ENCODE data around the gene ADCY5.

ADCY5 gene

DNA sequence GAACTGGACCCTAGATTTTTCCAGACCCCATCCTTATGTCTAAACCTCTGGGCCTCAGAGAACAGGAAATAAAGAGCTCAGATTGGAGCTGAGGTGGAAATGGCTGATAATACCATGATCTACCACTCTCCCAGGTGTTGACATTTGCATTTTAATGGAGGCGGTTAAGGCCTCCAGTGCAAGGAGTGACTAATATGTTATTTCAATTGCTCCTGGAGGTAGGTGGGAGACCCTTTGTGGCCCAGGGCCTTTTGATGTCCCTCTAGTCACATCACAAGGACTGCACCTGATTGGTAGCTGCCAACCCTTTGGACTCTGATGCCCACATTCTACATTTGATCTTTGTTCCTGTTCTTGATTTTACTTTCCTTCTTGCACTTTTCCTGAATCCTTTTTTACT is 9.0 kb upstream of the ADCY5 start:
- no peak for DNase-seq

DNA sequence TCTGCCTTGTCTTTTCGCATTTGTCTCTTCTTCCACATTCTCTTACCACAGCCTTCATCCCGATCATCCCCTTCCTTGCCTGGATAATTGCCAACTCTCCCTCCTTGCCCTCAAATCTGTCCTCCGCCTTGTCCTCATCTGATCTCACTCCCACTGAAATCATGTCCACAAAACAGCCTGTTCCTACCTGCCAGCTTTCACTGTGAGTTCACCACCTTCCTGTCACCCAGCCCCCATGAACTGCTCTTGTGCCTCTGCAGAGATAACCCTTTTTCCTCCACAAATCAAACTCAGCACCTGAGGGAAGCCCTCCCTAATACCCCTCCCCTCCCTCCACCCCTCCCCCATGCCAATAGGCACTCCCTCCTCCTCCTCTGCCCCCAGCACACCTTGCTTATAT is 4.8 kb upstream of the ADCY5 start:
- no peak for DNase-seq

DNA sequence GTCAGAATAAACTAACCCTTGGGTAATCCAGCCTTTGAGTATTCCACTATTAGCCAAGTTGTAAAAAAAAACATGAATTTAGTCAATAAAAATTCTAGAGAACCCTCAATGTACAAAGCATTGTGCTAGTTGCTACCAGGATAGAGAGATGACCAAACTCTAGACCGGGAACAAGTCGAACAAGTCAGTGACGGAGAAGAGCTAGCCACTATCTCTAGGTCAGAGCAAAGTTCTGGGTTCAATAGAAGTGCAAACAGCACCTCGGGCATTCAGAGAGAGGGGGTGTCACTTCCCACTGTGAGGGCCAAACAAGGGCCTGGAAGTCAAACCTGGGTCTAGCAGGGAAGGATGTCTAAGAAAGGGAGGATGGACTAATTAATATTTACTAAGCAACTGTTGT is 2.3 kb upstream of the ADCY5 start:
- no peak for DNase-seq

DNA sequence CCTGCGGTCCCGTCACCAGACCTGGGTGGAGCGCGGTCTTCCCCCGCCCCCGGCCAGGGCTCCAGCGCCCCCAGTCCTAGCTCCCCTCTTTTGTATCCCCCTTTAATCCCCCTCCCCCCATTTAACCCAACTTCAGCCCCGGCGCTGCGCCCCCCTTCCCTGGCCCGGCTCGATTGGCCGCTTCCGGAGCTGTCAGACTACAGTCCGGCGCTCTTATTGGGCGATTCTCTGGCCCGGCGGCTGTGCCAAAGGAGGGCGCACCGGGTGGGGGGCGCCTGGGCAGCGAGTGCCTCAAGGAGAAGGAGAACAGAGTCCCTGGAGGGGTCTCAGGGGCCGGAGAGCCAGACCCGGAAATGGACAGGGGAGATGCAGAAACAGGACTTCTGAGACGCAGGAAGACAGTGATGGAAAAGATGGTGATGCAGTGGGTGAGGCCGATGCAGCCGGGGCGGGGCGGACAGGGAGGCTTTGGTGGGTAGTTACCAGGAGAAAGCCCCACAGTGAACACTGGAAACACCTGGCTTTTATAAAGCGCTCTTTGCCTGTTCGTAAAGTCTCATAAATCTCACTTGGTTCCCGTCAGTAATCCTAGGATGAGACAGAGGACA is 1.2 kb upstream of the ADCY5 start:
- DNase-seq = no peak

DNA sequence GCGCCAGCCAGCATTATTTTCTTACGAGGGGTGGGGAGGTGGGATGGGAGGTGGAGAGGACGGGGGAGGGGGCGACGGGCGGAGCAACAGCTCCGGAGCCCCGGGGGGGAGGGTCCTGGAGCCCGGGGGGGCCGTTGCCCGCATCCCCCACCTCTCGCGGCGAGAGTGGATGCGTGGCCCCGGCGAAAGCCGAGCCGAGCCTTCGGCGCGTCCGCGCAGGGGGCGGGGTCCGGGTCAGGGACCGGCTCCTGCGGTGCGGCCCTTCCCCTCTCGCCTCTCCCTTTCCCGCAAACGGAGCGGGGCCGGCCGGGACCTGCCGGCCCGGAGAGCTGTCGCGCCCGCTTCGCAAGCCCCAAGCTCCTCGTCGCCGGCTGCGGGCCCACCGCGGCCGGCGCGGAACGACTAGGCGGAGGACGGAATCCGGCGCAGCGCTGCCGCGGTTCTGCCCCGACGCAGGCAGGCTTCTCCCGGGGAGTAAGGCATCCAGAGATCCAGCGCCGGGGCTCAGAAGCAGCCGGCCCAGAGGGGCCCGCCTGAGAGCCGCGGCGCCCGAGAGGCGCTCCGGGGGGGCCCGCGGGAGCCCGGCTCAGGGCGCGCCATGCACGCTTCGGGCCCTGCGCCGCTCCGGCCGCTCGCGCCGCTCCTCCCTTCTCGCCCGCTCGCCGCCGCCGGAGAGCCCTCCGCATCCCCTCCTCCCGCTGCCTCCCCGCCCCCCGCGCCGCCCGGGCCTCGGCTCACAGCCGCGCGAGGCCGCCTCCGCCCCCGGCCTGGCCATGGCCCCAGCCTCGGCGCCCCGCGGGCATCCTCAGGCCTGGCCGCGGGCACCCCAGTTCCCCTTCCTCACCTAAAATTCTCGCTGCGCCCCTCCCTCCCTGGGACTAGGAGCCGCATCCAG is 459 bp upstream of the ADCY5 start:
- no peak for DNase-seq

DNA sequence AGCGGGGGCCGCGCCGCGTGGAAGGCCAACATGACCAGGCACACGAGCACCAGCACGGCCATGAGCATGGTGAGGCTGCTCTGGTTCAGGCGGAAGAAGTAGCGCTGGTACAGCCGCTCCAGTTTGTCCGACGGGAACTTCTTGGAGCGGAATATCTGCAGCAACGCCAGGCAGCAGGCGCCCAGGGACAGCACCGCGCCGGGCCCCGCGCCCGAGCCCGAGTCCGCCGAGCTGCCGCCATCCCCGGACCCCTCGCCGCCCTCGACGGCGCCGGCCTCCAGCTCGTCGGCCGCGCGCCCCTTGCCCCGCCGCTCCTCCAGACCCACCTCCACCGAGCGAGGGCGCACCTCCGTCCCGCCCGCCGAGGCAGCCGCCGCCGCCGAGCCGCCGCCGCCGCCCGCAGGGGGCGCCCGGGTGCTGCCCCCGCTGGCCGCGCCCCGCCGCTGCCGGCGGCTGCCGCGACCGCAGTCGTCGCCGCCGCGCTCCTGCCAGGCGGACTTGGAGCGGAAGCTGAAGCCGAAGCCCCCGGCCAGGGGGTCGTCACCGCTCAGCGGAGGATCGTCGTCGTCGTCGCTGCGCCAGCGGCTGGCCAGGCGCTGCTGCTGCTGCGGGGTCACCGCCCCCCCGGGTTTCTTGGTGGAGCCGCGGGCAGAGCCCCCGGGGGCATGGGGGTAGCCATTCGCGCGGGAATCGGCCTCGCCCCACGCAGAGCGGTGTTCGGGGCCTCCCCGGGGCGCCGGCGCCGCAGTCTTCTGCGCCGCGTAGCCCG is 957 bp downstream of the ADCY5 start:
- no peak for DNase-seq

DNA sequence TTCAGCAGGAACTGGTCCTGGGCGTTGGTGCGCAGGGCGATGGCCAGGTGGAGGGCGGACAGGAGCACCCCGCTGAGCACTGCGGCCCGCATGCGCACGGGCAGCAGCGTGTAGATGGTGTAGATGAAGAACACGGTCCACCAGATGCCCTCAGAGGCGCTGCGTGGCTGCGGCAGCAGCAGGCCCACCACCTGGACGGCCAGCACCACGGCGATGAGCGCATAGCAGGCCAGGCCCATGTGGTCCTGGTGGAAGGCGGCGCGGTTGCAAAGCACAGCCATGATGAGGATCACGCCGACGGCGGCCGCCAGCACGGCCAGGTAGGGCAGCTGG is 1.5 kb downstream of the ADCY5 start:
- no peak for DNase-seq

DNA sequence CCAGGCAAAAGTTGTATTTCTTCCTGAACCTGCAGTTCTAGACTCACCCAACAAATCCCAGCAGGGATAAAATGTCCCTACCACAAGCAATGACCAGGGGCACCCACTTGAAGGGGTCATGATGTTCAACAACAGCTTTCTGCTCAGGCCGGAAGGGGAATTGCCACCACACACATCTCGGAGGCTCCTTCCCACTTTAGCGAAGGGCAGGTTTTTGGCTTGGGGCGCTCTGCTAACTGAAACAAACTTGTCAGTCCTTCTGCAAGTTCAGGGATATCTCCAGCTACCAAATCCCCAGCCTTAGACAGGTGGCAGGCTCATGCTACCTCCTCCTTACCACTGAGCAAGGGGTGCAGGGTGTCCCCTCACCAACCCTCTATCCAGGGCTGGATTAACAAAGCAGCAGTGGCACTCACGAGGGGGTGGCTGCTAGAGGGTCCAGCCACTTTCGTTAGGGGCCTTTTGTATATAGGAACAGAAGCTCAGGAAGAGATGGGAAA is 2.2 kb downstream of the ADCY5 start:
- DNase-seq = no peak

DNA sequence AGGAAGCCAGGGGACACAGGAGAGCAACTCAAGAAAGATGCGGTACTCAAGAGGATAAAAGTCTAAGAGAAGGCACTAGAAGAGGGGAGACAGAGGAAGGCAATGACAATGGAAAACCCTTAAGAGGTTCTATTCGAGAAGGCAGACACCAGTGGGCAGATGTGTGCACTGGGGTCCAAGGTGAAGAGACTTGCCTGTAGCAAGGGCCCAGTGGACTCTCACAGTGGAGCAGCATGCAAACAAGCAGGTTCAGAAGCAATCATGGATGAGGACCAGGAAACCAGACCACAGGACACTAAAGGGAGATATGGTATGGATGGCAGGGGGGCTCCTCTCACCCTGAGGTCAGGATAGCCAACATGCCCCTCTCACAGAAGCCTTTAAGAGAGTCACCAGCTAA is 2.7 kb downstream of the ADCY5 start:
- DNase-seq = no peak

DNA sequence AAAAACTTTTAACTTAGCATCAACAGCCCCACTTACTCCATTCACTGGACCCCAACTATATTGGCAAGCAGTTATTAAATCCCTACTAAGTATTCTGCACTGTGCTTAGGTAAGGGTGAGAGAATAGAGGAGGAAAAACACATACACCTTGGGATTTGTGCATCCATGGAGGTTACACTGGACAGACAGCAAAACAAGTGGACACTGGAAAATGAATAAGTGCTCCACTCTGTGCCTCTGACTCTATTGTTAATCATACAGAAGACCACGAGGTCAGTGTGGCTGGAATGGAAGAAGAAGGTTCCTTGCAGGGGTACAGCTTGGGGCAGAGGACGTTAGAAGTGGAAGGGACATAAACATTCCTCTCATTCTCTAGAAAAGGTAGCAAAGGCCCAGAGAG is 3.2 kb downstream of the ADCY5 start:
- DNase-seq = no peak

DNA sequence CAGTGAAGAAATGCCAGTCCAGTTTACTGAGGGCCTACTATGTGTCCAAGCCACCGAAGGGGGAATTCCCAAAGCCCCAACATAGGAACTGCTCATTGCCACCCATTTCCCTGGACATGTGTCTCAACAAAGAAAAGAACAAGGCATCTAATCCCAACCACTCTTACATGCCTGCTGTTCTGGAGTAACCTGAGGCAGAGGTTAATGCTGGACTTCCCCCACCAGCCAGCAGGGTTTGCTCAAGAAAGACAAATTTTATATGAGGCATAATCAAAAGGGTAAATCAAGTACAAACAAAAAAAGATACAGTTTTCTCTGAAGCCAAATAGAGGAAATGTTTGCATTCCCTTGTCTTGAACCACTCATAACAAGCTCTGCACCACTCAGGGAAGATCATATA is 4.1 kb downstream of the ADCY5 start:
- no peak for DNase-seq

DNA sequence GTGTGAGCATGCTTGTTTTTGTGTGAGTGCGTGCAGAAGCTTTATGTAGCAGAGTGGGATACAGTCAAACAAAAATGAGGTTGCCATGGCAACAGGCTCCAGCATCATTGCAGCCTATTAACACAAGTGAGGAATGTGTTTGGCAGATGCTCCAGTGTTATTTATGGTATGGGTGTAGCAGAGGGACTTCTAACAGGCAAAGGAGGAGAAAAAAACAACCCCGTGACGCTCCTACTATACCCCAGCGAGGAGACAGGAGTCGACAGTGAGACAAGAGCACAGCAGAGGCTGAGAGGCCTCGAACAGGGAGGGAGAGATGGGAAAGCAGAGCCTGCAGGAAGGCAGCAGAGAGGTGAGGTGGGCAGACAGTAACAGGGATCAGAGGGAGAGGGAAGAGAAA is 4.9 kb downstream of the ADCY5 start:
- DNase-seq = no peak

DNA sequence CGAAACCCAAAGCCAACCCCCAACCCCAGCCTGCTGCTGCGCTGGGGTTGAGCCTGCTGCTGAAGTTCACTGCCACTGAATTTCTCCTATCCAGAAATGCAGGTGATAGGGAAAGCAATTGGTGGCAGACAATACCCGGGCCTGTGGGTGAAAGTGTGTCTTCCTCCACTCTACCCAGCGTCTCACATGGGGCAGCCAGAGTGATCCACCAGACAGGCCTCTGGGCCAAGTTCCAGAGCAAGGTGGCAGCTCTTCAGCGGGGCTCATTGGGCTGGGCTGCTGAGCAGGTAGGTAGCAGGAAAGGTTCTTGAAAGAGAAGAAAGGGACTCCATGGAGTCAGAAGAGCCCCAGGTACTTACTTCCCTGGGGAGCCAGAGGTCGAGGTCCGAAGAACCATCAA is 6.0 kb downstream of the ADCY5 start:
- DNase-seq = no peak

DNA sequence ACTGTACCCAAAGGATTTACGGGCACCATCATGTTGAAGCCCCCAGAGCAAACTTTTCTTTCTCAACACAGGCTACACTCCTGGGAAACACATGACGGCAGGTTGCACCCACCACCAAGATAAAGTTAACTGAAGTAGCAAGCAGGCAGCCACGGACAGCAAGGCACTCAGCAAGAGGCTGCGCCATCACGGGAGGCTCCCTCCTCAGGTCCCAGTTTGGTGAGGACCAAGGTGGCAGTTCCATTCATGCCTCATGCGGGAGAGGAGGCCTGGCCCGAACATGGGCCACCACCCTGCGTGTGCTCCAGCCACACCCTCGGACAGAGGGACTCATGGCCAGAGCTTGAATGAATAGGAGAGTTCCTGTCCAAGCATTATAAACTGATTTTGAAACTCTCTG is 6.8 kb downstream of the ADCY5 start:
- no peak for DNase-seq

DNA sequence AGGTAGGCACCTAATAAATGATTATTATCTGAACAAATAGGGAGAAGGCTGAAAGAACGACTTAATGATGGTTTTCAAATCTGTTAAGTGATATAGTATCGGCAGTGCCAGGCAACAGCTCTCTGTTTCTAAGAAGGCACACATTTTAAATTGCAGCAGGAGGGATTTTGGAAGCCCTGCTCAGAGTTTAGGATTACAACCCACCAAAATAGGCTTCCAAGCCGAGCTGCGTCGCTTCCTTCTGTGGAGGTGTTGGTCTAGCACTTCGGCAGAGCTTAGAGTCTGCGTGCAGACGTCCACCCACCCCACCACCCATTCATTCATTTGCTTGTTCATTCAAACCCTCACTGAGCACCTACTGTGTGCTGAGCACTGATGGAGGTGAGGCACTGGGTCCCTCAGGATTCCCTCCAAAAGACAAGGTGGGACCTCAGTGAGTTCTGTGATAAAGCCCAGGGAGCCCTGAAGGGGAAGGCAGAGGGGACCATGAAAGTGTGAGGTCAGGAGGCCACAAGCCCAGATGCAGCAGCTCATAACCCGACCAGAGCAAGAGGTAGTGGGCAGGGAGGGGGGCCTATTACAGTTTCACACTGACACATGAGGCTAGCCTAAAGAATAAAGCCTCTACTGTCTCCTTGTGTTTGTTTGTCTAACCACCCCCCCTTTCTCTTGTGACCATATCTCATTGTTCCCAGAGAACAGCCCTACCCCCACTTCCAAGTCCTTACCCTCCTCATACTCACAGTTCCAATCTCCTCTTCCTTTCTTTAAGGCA is 8.9 kb downstream of the ADCY5 start:
- DNase-seq = no peak

DNA sequence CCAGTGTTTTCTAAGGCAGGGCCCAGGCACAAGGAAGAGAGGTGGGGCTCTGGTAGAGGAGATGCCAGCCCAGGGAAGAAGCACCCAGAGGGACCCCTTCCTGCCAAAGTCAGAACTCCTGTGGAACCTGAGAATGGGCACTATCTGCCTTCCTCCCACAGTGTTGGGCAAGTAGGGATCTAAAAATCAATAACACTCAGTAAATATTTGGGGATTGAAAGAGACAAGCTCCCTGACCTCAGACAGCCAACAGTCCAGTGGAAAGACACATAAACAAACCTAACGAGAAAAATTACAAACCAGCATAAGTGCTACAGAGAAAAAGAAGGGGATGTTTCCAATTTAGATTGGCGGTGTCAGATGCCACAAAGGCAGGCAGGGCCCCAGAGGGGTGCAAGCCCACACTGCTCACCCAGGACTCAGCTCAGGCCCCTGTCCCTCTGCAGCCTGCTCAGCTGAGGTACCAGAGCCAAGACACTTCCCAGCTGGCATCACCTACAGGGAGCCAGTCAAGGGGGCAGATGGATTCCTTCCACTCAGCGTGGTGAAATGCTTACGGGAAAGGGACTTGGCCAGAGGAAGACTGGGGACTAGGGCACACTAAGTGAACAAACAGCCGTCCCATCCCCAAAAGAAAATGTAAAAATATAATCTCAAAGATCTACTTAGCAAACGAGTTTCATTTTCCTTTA is 15.9 kb downstream of the ADCY5 start:
- no peak for DNase-seq

DNA sequence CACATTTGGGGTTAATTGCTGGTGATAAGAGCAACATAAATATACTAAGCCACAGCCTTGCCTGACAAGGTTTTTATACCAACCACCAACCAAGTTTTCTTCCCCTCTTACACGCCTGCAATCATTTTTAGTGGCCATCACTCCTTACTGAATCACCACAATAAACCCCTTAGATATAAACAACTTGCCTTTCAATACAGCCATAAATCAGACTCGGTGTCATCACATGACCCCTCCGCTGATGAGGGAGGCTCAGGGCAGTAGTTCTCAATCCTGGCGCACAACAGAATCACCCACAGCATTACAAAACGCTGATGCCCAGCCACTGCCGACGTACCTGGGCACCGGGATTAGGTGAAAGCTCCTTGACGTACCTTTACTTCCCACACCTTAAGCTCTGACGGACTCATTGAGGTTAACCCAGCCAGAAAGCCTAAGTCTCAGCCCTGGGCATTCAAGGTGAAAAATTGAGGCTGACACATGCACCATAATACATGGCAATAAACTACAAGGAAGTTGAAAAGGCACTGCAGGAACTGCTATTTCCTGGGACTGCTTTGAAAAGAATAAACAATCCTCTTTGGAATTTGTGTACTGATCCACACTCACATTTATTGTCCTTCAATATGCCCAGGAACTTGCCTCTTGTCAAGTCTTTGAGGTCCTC is 17.1 kb downstream of the ADCY5 start:
- no peak for DNase-seq

DNA sequence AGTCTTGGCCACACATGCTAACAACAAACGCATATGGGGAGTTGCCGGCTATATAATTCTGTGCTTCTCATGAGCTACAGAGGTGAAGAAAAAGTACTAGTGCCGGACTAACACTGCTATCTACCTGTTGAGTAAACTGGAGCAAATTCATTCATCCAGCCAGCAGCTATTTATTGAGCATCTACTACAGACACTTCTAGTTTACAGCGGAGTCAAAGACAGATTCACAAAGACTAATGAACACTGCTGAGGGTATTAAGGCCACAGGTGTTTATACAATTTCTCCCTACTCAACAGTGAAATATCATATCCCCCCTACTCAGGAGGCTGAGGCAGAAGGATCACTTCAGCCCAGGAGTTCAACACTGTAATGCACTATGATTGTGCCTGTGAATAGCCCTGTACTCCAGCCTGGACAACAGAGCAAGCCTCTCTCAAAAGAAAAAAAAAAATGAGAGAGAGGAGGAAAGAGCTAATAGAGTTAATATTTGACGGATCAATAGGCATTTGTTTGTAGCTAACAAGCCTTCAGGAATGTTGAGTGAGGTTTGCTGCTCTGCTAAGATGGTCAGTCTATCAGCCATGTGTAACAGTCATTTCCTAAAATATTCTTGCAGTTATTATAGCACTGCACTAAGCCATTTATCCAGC is 17.8 kb downstream of the ADCY5 start:
- DNase-seq = no peak

DNA sequence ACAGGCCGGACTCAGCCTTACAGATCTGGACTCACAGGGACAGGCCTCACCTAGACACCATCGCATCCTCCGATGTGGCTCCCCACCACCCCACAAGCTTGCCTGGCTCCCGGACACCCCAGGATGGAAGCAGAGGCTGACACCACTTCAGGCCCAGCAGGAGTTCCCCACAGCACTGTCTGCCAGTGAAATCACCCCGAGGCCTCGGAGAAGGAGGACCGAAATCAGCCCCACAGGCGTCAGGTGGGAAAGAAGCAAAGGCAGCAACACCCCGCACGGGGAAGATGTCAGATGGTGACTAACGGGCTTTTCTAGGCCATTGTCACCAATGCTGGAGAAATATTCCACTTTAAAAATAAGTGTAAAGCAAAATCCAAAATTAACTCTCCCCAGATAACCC is 18.6 kb downstream of the ADCY5 start:
- DNase-seq = no peak

DNA sequence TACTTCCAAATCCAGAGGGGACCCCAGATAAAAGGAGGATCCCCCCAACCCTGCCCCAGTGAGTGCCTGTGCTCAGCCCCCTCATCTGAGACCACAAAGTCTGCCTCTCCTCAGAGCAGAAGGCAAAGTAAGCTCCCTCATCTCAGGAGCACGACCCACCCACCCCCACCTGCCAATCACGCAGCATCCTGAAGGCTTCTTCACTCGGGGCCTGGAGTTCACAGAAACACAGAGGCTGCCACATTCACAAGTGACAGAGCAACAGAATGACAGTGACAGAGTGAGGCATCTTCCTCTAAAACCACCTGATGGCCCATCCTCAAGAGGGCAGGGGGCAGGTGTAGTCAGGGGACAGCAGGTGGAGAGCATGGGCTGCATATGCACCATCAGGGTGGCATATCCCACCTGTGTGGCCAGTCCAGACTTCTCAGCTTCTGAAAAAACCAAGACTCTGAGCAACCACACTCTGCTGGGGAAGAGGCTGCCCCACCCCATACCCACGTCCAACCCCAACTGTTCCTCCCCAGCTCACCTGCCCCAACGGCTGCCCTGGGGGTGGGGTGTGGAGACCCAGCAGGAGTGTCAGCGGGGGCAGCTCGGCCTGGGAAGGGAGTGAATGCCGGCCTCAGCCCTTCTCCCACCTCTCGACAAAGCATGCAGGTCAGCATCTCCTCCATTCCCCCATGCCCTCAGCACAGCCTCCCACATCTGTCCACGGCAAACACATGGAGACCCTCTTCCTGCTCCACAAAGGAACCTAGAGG is 19.3 kb downstream of the ADCY5 start:
- DNase-seq = no peak
